A673 (cell line): ENCODE measurements around the gene GEMIN8. TPM values are rescaled to one million over a fixed set of nuclear protein-coding genes. Genes with fewer than 3 reads are reported as not detected.

Experiments used
- BruUV-seq: library from RNA; stranded (reverse); fragments of 400-500 nt; replicated peaks from 2 replicates; lab custom pipeline; 2021; lab: Mats Ljungman, UMichigan
- CTCF ChIA-PET: fragments of 300-600 bp; sonication (Branson Sonifier 250); formaldehyde crosslinking; loops from one replicate; lab custom pipeline; 2022; ENCODE audit warnings: antibody characterized with exemption; lab: Charles Lee
- POLR2A ChIA-PET: fragments of 300-600 bp; sonication (Branson Sonifier 250); formaldehyde crosslinking; loops from one replicate; lab custom pipeline; 2022; ENCODE audit warnings: antibody characterized with exemption; ENCODE audit not compliant: low non-redundant PET; lab: Charles Lee
- DNase-seq: peaks from one replicate; pipeline ENCODE4 v3.0.0-alpha.2; 2015; ENCODE audit warnings: low spot score
- H3K27ac ChIP-seq: fragments of 200-600 bp; sonication (generic); 2 replicates; pipeline ENCODE4 v1.5.1; 2016; ENCODE audit warnings: mixed run types, low read depth, mild to moderate bottlenecking, mixed read lengths, antibody characterized with exemption, low read length; ENCODE audit not compliant: poor library complexity, severe bottlenecking
- H3K27me3 ChIP-seq: fragments of 200-600 bp; sonication (generic); replicated peaks from 2 replicates; pipeline ENCODE4 v1.6.1; 2017; ENCODE audit warnings: mixed run types, low read depth, mild to moderate bottlenecking, mixed read lengths, antibody characterized with exemption, low read length; ENCODE audit not compliant: insufficient read depth, poor library complexity
- H3K36me3 ChIP-seq: fragments of 200-600 bp; sonication (generic); 2 replicates; pipeline ENCODE4 v1.6.1; 2016; ENCODE audit warnings: mixed run types, mild to moderate bottlenecking, mixed read lengths, antibody characterized with exemption, low read length; ENCODE audit not compliant: insufficient read depth, poor library complexity, severe bottlenecking
- H3K4me1 ChIP-seq: fragments of 200-600 bp; sonication (generic); 2 replicates; pipeline ENCODE4 v1.6.1; 2017; ENCODE audit warnings: mixed run types, mild to moderate bottlenecking, mixed read lengths, antibody characterized with exemption, low read length; ENCODE audit not compliant: insufficient read depth, poor library complexity, severe bottlenecking
- H3K4me3 ChIP-seq: fragments of 200-600 bp; sonication (generic); 2 replicates; pipeline ENCODE4 v1.5.1; 2016; ENCODE audit warnings: low read depth, mixed run types, mild to moderate bottlenecking, mixed read lengths, low read length; ENCODE audit not compliant: poor library complexity, severe bottlenecking
- H3K9me3 ChIP-seq: fragments of 200-600 bp; sonication (generic); 2 replicates; pipeline ENCODE4 v1.6.1; 2016; ENCODE audit warnings: mixed run types, low read depth, mild to moderate bottlenecking, mixed read lengths, antibody characterized with exemption, low read length; ENCODE audit not compliant: poor library complexity, severe bottlenecking
- CTCF ChIP-seq: fragments of 300-800, 200-600 bp; sonication (generic); conservative IDR thresholded peaks from 2 replicates; pipeline ENCODE4 v1.5.1; 2017; ENCODE audit warnings: low read depth, mild to moderate bottlenecking, antibody characterized with exemption, low read length, moderate library complexity, mixed read lengths
- EZH2 ChIP-seq: fragments of 200-600 bp; sonication (generic); IDR thresholded peaks from 2 replicates; pipeline ENCODE4 v1.6.1; 2017; ENCODE audit warnings: borderline replicate concordance, low read depth, mild to moderate bottlenecking, mixed read lengths, antibody characterized with exemption, low read length; ENCODE audit not compliant: poor library complexity, severe bottlenecking
- intact Hi-C: fragments of 100-400 bp; cut with micrococcal nuclease; formaldehyde crosslinking; loops from one replicate; pipeline ENCODE4 v1.10.0; 2022; ENCODE audit not compliant: unreplicated experiment
- total RNA-seq: library from RNA; stranded (reverse); gene quantifications from 2 replicates; pipeline ENCODE4 v1.2.3, GENCODE V29; 2021

The GEMIN8 gene
- total RNA-seq, 1 experiment from 2014 or later, result 9.2 TPM

GRCh38 chrX:13985697-13986435 lies 43.8 kb downstream of the GEMIN8 start:
- no peak overlapping the region for H3K27ac ChIP-seq
- H3K27me3 ChIP-seq, result no peaks in the 10 kb centered on the region
- no peaks in the 10 kb centered on the region for H3K36me3 ChIP-seq
- ChIA-PET POLR2A (no interaction called here), CTCF (no interaction called here)
- no peak overlapping the region for H3K4me3 ChIP-seq
- no TSS peak for BruUV-seq
- no peaks in the 10 kb centered on the region for H3K4me1 ChIP-seq
- no peaks in the 10 kb centered on the region for H3K9me3 ChIP-seq
- DNase-seq, result no peak
- intact Hi-C loops, result no loop called here
- no peak for TF ChIP-seq EZH2
- no peak for TF ChIP-seq CTCF

- intact Hi-C loops, result no loop called here
- POLR2A ChIA-PET, result no interaction called here
These were observed 46.0 kb downstream of the GEMIN8 start for GRCh38 chrX:13983734-13984133.

GRCh38 chrX:13968198-13968597 lies 61.5 kb downstream of the GEMIN8 start:
- H3K36me3 ChIP-seq, result no peaks in the 10 kb centered on the region
- H3K4me3 ChIP-seq, result no peak overlapping the region
- no peaks in the 10 kb centered on the region for H3K9me3 ChIP-seq
- H3K4me1 ChIP-seq, result no peaks in the 10 kb centered on the region
- BruUV-seq, result no TSS peak
- no peak for TF ChIP-seq EZH2
- TF ChIP-seq CTCF, result no peak
- DNase-seq, result no peak
- intact Hi-C loops, result no loop called here
- POLR2A ChIA-PET, result no interaction called here
- H3K27ac ChIP-seq, result no peak overlapping the region
- H3K27me3 ChIP-seq, result no peaks in the 10 kb centered on the region
- CTCF ChIA-PET, result no interaction called here

More at GRCh38 chrX:13983734-13984133, 46.0 kb downstream of the GEMIN8 start:
- no peaks in the 10 kb centered on the region for H3K9me3 ChIP-seq
- H3K36me3 ChIP-seq, result no peaks in the 10 kb centered on the region
- BruUV-seq, result no TSS peak
- TF ChIP-seq EZH2 (no peak), CTCF (no peak)
- H3K27me3 ChIP-seq, result no peaks in the 10 kb centered on the region
- H3K4me1 ChIP-seq, result no peaks in the 10 kb centered on the region
- no peak overlapping the region for H3K4me3 ChIP-seq
- CTCF ChIA-PET, result no interaction called here
- H3K27ac ChIP-seq, result no peak overlapping the region
- no peak for DNase-seq
